Erythroblast (primary cell): ENCODE results near the gene IL36B.

ENCODE experiments used
- GATA1 ChIP-seq: IDR thresholded peaks from 2 replicates; pipeline ENCODE4 v1.6.1; 2011; ENCODE audit warnings: low read depth, mild to moderate bottlenecking, control low read depth, low read length, moderate library complexity
- POLR2A ChIP-seq: IDR thresholded peaks from 2 replicates; pipeline ENCODE4 v1.6.1; 2011; ENCODE audit warnings: mild to moderate bottlenecking, low read length

- TF ChIP-seq POLR2A (no peak), GATA1 (no peak)
These were observed 31.8 kb upstream of the IL36B start for GRCh38 chr2:113084249-113085000.
